Cardiac muscle cell (in vitro differentiated cells and primary cell): ENCODE results near the gene MIGA2. TPM values are rescaled to one million over a fixed set of nuclear protein-coding genes. Genes with fewer than 3 reads are reported as not detected.

Experiments used
- DNase-seq, 2 donors: peaks; one replicate each; pipeline versions ENCODE4 v3.0.0 to v3.0.0-alpha.2; 2010 to 2017; ENCODE audit warnings: low read depth in 1 of 2, low spot score in 1 of 2
- H3K27ac ChIP-seq: fragments of 200-600 bp; sonication (generic); 2 replicates; pipeline ENCODE4 v1.5.1; 2016
- H3K27me3 ChIP-seq: fragments of 200-600 bp; sonication (generic); 2 replicates; pipeline ENCODE4 v1.6.0; 2016; ENCODE audit warnings: control low read depth
- H3K36me3 ChIP-seq: fragments of 200-600 bp; sonication (generic); 2 replicates; pipeline ENCODE4 v1.5.1; 2016; ENCODE audit warnings: control low read depth
- H3K4me1 ChIP-seq: fragments of 200-600 bp; sonication (generic); 2 replicates; pipeline ENCODE4 v1.8.1; 2017; ENCODE audit warnings: low read depth, mild to moderate bottlenecking, mixed run types
- H3K4me3 ChIP-seq: fragments of 200-600 bp; sonication (generic); 2 replicates; pipeline ENCODE4 v1.5.1; 2016; ENCODE audit warnings: mild to moderate bottlenecking
- H3K9me3 ChIP-seq: fragments of 200-600 bp; sonication (generic); 2 replicates; pipeline ENCODE4 v1.5.1; 2017; ENCODE audit warnings: low read depth, mild to moderate bottlenecking, control low read depth
- CTCF ChIP-seq: IDR thresholded peaks from 2 replicates; pipeline ENCODE4 v1.5.1; 2012; ENCODE audit warnings: low read depth, mild to moderate bottlenecking, low read length
- polyA plus RNA-seq: library from polyadenylated mRNA; unstranded; fragments of >200 nt; fragmentation: Nextera tagmentation; extraction: Ambion mirVana; gene quantifications from 2 replicates; pipeline ENCODE4 v1.2.1, GENCODE V29; 2016
- total RNA-seq: library from RNA; depleted of rRNA; stranded (reverse); fragments of >200 nt; gene quantifications from 2 replicates; pipeline ENCODE4 v1.2.3, GENCODE V29; 2016

MIGA2 gene
- total and polyA plus RNA-seq, 2 experiments from 2014 or later = 48.7 to 69.8 TPM

- no peaks in the 10 kb centered on the region for H3K9me3 ChIP-seq
- H3K27me3 ChIP-seq = no peaks in the 10 kb centered on the region
- no peak overlapping the region for H3K27ac ChIP-seq
- DNase-seq = no peak
- no peak for TF ChIP-seq CTCF
- no peak overlapping the region for H3K4me3 ChIP-seq
- peaks cover 18% of the 10 kb centered on the region for H3K36me3 ChIP-seq
- peaks cover 4% of the 10 kb centered on the region for H3K4me1 ChIP-seq
Measured at GRCh38 chr9:129042016-129042415, 5.6 kb downstream of the MIGA2 start.

DNA sequence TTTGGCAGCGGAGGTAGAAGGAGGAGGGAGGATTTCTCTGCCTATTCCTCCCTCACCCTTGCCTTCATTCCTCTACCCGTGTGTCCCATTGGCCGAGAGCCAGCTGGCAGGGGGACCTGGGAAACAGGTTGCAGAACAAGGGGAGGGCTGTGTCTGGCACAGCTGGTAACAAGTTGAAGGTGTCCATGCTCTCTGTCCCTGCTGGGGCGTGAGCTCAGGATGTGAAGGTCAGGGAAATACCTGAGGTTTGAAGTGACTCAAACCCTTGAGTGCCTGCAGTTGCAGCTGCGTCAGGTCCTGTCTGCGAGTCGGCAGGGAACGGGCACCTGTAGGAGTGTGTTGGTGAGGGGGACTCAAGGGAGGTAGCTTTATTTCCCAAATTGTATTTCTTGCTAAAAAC is 16.2 kb downstream of the MIGA2 start:
- Histone ChIP-seq H3K27ac (no peak overlapping the region), H3K4me3 (no peak overlapping the region), H3K36me3 (peaks cover 23% of the 10 kb centered on the region), H3K9me3 (no peaks in the 10 kb centered on the region), H3K27me3 (no peaks in the 10 kb centered on the region), H3K4me1 (no peaks in the 10 kb centered on the region)
- no peak for TF ChIP-seq CTCF
- no peak for DNase-seq

- Histone ChIP-seq H3K27me3 (no peaks in the 10 kb centered on the region), H3K4me3 (no peak overlapping the region), H3K4me1 (no peaks in the 10 kb centered on the region), H3K9me3 (no peaks in the 10 kb centered on the region), H3K36me3 (peaks cover 19% of the 10 kb centered on the region), H3K27ac (no peak overlapping the region)
- no peak for DNase-seq
- no peak for TF ChIP-seq CTCF
Measured at GRCh38 chr9:129053020-129053419, 16.6 kb downstream of the MIGA2 start.

DNA sequence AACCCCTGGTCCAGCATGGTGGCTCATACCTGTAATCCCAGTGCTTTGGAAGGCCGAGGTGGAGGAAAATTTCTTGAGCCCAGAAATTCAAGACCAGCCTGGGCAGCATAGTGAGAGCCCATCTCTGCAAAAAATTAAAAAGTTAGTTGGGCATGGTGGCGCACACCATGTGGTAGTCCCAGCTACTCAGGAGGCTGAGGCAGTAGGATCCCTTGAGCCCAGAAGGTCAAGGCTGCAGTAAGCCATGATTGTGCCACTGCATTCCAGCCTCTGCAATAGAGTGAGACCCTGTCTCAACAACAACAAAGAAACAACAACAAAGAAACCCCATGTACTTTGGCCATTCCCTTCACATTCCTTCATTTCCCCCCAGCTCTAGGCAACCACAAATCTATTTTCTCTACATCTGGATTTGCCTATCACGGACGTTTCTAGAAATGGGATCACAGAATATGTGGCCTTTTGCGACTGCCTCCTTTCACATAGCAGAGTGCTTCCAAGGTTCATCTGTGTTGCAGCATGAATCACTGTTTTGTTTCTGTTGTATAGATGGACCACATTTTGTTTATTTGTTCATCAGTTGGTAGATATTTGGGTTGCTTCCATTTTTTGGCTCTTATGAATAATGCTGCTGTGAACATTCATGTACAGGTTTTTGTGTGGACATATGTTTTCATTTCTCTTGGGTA is 17.9 kb downstream of the MIGA2 start:
- Histone ChIP-seq H3K27me3 (no peaks in the 10 kb centered on the region), H3K9me3 (no peaks in the 10 kb centered on the region), H3K27ac (no peak overlapping the region), H3K4me3 (no peak overlapping the region), H3K36me3 (peaks cover 10% of the 10 kb centered on the region), H3K4me1 (no peaks in the 10 kb centered on the region)
- no peak for DNase-seq
- TF ChIP-seq CTCF = no peak

DNA sequence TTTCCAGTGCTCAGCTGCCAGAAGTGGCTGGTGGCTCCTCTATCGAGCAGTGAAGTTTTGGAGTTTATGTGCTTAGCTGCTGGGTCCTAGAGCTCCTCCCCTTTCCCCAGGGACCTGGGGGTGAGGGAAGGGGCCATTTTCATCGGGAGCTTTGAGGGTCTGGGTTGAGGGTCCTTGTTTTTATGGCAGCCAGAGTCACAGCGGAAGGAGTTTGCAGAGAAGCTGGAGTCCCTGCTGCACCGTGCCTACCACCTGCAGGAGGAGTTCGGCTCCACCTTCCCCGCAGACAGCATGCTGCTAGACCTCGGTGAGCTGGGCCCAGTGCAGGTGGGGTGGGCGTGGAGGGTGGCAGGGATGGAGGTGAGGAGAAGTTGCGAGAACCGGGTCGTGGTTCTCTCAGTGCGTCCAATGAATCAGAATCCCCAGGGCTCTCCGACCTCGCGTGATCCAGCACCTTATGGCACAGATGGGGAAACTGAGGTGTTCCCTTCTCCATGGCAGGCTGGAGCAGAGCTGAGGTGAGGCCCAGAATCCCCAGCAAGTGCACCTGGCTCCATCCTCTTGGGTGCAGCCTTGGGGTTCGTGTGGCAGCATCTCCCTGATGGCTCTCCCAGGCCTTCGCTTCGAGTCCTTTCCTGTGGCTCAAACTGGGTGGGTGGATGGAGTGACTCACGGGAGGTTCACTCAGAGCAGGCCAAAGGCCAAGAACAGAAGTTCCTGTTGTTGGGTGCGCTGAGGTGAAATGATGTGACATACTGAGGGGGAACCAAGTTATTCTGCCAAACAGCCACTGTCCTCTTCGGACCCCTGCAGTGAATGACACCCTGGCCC is 22.8 kb downstream of the MIGA2 start:
- TF ChIP-seq CTCF = no peak
- H3K36me3 ChIP-seq = peaks cover 31% of the 10 kb centered on the region

More for the DNA sequence above, 22.8 kb downstream of the MIGA2 start:
- Histone ChIP-seq H3K4me1 (no peaks in the 10 kb centered on the region), H3K4me3 (no peak overlapping the region), H3K27ac (no peak overlapping the region), H3K27me3 (no peaks in the 10 kb centered on the region), H3K9me3 (no peaks in the 10 kb centered on the region)
- peak in 1 of 2 donors; percentile 34 for DNase-seq
